GM19328 (cell line): ENCODE data around the gene LAMC1.

ENCODE experiments used
- ATAC-seq: cut with Tn5 transposase; IDR thresholded peaks from one replicate; pipeline ENCODE4 v1.9.1; 2021; ENCODE audit warnings: mild to moderate bottlenecking, moderate library complexity; ENCODE audit not compliant: unreplicated experiment

LAMC1 gene

DNA sequence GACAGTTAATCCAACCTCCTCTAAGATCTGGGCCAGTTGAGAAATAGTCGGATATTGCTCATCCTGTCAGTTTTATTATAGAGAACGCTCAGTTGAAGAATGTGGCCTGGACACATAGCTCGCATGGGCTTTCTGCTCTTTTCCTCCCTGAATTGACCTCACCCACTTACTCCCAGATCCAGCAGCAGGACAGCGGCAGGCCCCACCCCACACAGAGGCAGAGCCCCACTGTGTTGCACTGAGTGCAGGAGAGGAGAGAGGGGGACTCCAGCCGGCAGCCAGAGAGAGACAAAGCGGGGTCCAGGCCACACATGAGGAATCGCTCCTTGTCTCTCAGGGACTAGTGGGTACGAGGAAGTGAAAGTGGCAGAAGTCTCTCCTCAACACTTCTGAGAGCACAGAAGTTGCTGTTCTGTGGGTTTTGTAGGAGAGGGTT is 78.6 kb downstream of the LAMC1 start:
- no peak for ATAC-seq

DNA sequence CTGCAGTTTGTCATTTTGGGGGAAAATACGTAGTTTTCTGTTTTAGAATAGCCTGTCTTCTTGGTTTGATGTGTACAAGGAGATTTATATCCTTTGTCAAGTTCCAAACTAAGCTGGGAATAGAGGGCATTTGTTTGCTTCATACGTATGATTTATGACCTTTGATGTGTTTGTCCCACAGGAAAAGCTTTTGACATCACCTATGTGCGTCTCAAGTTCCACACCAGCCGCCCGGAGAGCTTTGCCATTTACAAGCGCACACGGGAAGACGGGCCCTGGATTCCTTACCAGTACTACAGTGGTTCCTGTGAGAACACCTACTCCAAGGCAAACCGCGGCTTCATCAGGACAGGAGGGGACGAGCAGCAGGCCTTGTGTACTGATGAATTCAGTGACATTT is 79.9 kb downstream of the LAMC1 start:
- no peak for ATAC-seq

DNA sequence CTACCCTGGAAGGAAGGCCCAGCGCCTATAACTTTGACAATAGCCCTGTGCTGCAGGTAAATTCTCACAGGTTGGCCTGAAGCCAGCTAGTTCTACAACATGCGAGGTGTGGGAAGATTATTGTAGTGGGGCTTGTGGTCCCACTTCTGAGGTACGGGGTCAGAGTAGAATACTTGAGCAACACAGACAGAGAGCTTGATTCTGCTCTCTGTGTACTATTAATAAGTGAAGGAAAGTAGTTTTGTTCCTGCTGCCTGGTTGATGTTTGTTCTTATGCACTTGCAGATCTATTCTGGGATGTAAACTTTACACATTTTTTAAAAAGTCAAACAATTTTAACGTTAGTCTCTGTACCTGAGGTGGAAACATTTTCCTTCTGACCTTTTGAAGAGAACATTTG is 80.4 kb downstream of the LAMC1 start:
- ATAC-seq = no peak

DNA sequence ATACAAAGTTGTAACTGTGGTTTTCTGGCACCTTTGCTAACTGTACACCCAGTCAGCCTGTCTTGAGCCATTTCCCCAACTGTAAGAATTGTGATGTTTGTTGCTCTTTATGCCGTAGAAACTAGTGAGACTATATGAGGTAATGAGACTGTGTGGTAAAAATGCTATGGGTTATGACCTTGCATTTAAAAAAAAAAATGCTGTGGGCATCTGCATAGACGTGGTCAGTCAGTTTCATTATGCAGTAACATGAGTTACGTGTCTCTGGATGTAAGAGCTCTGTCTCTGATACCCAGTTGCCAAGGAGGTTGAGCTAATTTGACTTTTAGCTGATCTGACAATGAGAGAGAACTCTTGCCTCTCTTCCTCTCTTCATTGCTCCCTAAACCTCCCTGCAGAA is 82.2 kb downstream of the LAMC1 start:
- no peak for ATAC-seq

DNA sequence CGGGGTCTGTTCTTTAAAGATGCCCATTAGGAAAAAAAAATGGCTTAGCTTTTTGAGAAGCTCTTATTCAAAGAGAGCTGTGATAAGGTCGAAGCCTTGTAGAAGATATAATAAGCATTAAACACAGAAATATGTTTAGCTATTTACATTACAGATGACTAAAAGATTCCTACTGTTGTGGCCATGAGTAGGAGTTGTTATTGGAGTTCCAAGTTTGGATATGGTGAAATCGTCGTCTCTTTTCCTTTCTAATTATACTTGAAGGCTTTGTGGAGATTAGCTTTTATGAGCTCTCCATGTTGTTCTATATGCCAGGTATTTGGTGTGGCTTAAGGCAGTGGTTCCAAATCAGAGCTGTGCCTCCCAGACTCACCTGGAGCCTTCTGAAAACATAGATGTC is 82.9 kb downstream of the LAMC1 start:
- ATAC-seq = no peak

DNA sequence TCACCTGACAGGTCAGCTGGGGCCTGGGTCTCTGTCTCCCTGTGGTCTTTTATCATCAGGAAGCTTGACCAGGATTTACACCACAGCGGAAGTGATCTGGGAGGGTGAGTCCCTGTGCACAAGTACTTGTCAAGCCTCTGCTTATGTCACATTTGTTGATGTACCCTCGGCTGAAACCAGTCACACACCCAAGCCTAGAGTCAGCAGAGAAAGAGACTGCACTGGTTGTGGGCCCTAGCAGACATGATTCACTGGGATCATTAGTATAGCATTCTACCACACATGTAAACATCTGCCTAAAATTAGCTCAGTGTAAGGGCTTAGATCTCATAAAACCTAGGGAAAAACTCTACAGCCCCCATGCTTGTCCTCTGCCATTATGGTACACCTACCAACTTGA is 83.5 kb downstream of the LAMC1 start:
- ATAC-seq = no peak

DNA sequence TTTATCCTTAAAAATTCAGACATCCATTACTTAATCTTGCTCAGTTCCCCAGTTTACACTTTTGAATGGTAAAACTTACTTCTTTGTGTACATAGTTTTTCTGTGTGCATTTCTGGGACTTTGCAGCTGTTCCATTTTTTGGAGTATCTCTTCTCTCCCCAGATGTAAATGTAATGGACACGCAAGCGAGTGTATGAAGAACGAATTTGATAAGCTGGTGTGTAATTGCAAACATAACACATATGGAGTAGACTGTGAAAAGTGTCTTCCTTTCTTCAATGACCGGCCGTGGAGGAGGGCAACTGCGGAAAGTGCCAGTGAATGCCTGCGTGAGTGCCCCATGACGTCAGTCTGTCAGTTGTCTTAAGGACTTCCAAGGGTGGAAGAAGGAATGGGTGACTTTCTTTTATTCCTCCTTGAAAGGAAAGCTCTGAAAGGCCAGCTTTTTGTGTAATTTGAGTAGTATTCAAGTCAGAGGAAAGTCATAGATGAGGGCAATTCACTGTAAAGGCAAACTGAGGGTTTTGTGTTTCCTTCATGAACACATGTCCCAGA is 87.2 kb downstream of the LAMC1 start:
- ATAC-seq = no peak

DNA sequence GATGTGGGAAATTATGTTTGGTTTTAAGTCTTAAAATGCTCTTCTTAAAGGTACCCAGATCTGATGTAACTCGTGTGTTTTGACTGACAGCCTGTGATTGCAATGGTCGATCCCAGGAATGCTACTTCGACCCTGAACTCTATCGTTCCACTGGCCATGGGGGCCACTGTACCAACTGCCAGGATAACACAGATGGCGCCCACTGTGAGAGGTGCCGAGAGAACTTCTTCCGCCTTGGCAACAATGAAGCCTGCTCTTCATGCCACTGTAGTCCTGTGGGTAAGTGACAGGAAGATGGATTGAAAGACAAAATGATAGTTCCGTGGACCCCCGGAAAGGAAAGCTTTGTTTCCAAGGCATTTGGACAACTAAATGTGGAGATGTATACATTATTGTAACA is 91.2 kb downstream of the LAMC1 start:
- ATAC-seq = no peak

DNA sequence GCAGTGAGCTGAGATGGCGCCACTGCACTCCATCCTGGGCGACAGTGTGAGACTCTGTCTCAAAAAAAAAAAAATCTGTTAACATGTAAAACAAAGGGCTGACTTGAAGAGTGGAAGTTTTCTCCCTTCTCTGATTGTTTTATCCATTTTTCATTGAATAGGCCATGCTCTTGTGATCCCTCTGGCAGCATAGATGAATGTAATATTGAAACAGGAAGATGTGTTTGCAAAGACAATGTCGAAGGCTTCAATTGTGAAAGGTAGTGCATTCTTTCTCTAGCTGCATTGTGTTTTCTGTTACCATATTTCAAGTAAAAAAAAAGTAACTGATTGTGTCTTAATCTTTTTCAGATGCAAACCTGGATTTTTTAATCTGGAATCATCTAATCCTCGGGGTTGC is 93.2 kb downstream of the LAMC1 start:
- ATAC-seq = no peak

DNA sequence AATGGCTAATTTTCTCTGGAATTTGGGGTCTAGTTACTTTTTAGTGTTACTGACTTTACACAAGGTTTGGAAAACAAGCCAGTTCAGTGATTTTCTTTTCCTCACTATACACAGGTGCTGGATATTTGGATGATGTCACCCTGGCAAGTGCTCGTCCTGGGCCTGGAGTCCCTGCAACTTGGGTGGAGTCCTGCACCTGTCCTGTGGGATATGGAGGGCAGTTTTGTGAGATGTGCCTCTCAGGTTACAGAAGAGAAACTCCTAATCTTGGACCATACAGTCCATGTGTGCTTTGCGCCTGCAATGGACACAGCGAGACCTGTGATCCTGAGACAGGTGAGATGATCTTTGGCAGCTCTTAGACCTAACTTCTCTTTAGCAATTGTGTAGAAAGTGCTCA is 98.4 kb downstream of the LAMC1 start:
- no peak for ATAC-seq

DNA sequence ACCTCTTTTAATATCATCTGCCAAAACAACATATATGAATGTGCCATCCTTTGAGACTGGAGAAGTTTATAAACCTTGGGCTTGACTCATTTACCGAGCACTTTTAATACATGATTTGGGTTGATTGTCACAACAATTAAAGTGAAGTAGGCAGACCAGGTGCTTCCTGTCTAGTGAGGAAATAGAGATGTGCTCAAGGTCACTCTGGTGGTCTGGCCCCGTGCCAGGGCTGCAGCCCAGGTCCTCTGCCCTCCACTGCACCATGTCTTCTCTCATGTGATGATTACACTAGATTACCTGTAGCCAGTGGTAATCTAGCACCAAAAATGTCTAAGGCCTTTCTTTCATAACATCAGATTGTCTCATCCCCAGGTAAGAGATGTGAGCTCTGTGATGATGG is 101.0 kb downstream of the LAMC1 start:
- no peak for ATAC-seq

DNA sequence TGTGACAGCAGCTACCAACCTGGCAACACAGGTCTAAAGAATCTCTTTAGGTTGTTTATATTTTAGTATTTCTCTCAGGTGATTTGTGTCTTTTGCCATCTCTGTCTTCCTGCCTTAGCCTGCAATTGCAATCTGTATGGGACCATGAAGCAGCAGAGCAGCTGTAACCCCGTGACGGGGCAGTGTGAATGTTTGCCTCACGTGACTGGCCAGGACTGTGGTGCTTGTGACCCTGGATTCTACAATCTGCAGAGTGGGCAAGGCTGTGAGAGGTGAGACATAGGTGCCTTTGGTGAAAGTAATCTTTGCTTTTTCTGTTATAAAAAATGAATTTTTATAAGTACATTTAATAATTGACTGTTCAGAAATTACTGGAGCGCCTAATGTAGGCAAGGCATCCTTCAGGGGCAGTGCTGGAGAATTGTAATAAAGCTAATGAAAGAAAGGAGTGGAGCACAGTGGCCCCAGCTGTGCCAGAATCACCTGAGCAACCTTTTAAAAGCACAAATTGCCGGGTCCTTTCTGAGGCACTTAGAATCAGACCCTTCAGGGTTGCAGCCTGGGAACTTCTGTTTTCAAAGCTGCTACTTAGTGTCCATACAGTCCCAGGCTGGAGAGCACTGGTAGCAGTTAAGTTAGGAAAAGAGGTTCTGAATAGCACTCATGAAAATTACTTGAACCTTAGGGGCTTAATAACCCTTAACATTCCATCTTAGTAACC is 102.2 kb downstream of the LAMC1 start:
- ATAC-seq = no peak

DNA sequence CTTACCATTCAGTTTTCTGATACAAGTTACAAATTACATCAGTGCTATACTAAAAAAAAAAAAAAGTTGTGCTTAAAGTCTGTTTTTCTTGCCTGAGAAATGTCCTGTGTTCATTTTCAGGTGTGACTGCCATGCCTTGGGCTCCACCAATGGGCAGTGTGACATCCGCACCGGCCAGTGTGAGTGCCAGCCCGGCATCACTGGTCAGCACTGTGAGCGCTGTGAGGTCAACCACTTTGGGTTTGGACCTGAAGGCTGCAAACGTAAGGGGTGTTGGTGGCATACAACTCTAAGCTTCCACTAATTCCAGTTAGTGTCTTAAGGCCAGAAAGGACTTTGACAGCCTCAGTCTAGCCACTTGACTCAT is 102.8 kb downstream of the LAMC1 start:
- no peak for ATAC-seq

DNA sequence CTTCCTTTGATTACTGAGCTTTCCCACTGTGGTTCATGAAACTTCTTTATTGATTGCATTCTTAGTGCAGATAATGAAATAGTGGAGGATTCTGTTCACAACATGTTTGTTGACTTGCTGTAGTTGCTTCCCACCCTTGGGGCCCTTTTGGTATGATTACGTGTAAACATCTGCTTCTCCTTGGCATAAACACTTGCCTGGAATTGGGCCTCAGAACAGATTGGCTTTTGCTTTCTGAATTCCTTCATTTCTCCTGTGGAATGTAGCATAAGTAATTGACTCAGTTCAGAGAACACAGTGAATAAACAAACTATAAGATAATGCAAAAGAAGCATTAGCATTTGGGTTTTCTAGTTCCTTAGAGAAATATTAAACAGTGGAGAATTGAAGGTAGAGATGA is 103.3 kb downstream of the LAMC1 start:
- ATAC-seq = no peak

DNA sequence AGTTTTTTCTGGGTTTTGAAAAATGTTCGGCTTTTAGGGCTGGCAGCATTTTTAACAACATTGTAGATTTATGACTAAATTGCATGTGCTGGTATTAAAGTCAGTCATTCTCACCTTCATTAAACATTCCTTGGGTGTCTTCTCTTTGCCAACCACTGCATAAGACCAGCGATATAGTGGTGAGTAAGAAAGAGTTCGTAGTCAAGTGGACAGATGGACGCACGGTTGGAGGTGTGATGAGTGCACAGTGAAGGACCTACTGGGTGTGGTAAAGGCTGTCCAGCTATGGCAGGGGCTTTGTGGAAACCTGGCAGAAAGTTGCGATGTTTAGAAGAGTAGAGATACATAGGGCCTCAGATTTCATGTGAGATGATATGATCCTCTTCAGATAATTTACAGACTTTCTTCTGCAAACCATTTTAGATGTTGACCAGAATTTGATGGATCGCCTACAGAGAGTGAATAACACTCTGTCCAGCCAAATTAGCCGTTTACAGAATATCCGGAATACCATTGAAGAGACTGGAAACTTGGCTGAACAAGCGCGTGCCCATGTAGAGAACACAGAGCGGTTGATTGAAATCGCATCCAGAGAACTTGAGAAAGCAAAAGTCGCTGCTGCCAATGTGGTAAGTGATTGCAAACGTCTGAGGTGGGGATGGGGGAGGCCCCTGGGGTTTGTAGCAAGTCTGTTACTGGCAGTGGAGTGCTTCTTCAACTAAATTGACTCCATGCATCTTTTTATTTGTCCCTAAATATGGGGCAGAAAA is 106.9 kb downstream of the LAMC1 start:
- no peak for ATAC-seq

DNA sequence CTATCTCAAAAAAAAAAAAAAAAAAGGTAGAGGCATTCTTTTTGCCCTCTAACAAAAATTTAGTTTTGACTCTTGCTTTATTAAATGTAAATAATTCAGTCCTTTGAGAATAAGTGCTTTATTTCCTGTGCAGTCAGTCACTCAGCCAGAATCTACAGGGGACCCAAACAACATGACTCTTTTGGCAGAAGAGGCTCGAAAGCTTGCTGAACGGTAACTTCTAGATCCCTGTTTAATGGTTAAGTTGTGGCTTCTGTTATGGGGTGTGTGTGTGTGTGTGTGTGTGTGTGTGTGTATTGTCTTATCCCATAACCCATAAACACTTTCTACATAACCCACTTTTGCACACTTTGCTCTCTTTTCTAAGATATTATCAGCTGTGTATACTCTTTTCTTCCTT is 107.9 kb downstream of the LAMC1 start:
- no peak for ATAC-seq

DNA sequence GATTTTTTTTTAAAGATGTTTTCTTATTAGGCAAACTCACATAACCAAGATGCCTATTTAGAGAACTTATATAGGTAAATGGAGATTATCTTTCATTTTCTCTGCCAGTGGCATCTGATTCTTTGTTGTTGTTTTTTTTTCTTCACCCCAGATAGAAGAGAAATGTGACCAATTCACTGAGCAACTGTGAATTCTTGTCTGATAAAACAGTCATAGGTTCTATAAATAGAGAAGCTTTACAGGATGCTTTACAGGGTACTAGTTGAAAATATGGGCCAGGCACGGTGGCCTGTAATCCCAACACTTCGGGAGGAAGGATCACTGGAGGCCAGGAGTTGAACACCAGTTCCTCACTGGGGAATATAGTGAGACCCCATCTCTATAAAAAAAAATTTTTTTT is 112.1 kb downstream of the LAMC1 start:
- no peak for ATAC-seq

DNA sequence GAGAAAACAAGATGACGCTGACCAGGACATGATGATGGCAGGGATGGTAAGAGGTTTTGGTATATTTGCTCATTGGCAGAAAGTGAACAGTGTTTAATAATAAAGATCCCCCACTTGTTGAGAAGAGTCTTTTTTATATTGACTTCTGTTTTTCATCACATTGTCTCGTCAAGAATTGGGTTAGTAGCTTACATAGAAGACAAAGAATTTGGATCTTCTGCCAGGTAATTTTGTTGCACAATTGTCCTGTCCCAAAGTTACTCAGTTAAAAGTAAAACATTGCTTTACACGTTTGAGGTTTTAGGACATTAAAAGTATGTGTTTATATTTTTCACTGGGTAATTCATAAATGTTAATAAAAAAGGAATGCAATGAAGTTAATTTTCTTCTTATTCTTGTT is 114.6 kb downstream of the LAMC1 start:
- no peak for ATAC-seq

DNA sequence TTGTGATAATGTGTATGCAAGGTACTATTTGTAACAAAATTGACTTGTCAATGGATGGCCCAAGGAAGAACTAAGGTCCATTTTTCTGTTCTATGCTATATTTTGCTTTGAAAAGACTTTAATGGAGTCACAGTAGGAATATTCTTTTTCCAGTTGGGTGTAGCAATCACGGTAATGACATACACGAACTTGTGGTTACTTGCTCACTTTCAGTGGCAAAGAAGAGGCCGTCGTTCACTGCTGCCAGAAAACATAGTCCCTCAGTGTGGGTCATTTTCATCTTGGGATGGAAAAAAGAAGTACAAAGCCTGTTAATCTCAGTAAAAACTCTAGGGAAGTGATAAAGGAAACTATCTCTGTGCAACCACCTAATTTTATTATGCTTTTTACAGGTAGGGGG is 115.1 kb downstream of the LAMC1 start:
- ATAC-seq = no peak

DNA sequence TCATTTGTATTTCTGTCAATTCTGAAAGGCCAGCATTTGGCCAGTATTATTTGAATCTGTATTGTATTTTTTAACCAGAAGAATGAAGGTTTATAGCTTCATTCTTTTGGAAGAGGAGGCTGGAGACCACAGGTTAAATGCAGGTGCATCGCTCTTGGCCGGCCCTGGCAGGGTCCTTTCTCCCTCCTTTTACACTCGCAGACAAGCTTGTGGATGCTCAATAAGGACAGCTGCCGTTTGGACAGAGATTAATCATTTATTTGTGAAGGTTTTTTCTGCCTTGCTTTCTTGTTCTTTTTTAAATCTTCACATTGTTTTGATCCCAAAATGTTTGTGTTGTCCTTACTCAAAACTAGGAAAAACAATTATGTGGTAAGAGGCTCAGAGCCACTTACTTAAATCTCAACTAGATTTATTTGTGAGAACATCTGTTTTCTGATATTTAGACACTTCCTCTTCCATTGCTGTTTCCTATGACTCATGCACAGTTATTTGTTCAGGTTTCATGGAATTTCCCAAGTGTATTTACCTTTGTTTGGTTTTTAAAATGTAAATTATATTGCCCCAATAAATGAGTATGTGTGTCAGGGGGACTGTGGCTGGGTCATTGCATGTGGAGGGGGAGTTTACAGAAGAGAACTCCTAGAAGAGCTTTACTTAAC is 116.2 kb downstream of the LAMC1 start:
- no peak for ATAC-seq

DNA sequence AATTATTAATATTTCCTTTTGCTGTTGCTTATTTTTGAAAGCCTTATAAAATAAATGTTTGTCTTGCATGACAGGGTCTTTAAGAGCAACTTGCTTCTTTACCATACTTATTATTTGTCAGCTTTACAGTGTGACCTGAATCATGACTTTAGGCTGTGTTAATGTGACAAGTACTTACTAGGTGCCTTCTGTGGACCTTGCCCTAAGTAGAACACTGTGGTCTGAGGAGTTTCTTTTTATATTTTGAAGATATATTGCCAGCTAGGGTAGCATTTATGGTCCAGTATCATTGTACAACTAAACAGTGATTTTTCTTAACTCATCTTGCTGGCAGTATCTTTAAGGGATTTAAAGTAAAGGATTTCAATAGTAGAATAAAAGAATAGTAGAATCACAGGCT is 117.4 kb downstream of the LAMC1 start:
- ATAC-seq = no peak

DNA sequence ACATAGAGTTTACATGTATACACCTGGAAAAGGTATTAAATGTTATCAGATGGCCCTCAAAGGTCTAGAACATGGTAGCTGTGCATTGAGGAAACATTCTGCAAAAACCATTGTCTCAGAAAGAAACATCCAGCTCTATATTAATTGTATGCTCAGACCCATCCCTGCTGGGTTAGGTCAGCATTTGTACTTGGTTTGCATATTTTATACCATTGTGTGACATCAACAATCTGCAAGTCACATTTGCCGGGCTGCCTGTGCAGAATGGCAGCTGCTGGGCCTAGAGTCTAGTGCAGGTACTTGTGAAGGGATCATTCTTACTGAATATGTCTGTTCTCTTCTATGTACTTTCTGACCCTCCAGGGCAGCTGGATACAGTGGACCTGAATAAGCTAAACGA is 119.0 kb downstream of the LAMC1 start:
- ATAC-seq = no peak
